Lower leg skin (tissue), 3 donors: ENCODE data around the gene TRIM15.

Experiments used
- POLR2A ChIP-seq, 2 donors: fragments of 450-650 bp; IDR thresholded peaks; one replicate each; pipeline ENCODE4 v1.6.1; 2016 to 2017; ENCODE audit warnings: antibody characterized with exemption in 2 of 2, mild to moderate bottlenecking in 1 of 2, moderate library complexity in 1 of 2
- TF ChIP-seq, protein P1 (sequence below), 3 donors: fragments of 450-650 bp; IDR thresholded peaks; one replicate each; pipeline ENCODE4 v1.5.1; 2016; ENCODE audit warnings: antibody characterized with exemption in 3 of 3, mild to moderate bottlenecking in 3 of 3, moderate library complexity in 2 of 3

DNA sequence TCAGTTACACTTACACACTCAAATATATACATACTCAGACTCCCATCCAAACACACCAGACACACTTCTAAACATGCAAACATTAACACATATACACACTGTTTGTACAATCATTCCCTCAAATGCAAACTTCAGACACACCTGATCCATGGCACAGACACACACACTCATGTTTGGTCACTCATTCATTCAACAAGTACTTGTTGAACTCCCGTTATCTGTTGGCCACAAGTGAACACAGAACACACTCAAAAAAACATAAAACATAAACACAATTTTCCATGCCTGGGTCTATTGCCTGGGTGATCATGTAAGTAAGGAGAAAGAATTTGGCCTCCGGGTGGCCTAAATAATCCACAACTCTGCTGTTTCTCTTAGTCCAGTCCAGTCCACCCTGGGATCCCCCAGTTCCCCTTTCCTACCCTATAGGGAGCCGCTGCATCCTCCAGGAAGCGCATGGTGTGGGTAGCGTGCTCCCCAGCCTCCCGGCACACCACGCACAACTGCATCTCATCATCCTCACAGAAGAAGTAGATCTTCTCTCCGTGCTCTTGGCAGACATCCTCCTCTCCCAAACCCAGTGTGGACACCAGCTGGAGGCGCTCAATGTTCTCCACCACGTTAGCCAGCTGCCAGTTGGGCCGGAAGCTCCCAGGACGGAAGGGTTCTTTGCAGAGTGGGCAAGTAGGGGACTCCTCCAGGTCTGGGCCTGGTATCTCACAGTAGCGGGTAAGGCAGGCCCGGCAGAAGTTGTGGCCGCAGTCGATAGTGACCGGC lies 3.1 kb upstream of the TRIM15 start:
- TF ChIP-seq POLR2A (IDR thresholded peaks at IDR 0.05): no peak
- TF ChIP-seq, protein P1, sequence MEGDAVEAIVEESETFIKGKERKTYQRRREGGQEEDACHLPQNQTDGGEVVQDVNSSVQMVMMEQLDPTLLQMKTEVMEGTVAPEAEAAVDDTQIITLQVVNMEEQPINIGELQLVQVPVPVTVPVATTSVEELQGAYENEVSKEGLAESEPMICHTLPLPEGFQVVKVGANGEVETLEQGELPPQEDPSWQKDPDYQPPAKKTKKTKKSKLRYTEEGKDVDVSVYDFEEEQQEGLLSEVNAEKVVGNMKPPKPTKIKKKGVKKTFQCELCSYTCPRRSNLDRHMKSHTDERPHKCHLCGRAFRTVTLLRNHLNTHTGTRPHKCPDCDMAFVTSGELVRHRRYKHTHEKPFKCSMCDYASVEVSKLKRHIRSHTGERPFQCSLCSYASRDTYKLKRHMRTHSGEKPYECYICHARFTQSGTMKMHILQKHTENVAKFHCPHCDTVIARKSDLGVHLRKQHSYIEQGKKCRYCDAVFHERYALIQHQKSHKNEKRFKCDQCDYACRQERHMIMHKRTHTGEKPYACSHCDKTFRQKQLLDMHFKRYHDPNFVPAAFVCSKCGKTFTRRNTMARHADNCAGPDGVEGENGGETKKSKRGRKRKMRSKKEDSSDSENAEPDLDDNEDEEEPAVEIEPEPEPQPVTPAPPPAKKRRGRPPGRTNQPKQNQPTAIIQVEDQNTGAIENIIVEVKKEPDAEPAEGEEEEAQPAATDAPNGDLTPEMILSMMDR (IDR thresholded peaks at IDR 0.05): no peak
